Activated effector memory CD4-positive, alpha-beta T cell treated with anti-CD3 and anti-CD28 coated beads, Interleukin-2, amount 50 U/mL, for 16 hours (primary cell): Measurements from ENCODE around the gene C4BPB.

Experiments
- DNase-seq: peaks from one replicate; pipeline ENCODE4 v3.0.0-alpha.2; 2020

C4BPB gene

DNA sequence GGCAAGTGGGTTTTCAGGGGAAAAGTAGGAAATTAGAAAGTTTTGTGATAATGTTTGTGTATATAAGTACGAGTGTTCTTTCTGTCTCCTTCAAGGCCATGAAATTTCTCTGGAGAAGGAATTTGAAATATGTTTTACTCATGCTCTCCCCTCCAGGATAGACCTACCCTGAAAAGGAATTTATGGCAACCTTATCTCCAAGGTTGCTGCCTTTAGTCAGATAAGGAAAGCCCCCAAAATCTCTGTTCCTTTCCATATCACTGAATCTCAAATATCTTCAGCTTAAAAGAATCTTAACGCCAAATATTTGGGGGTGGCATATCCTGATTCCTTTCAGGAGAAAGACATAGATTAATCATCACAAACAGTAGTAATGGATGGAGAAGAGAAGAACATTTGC is 499 bp upstream of the C4BPB start:
- DNase-seq = no peak

- DNase-seq = no peak
Measured at GRCh38 chr1:207089627-207090355, 1.1 kb downstream of the C4BPB start.

DNA sequence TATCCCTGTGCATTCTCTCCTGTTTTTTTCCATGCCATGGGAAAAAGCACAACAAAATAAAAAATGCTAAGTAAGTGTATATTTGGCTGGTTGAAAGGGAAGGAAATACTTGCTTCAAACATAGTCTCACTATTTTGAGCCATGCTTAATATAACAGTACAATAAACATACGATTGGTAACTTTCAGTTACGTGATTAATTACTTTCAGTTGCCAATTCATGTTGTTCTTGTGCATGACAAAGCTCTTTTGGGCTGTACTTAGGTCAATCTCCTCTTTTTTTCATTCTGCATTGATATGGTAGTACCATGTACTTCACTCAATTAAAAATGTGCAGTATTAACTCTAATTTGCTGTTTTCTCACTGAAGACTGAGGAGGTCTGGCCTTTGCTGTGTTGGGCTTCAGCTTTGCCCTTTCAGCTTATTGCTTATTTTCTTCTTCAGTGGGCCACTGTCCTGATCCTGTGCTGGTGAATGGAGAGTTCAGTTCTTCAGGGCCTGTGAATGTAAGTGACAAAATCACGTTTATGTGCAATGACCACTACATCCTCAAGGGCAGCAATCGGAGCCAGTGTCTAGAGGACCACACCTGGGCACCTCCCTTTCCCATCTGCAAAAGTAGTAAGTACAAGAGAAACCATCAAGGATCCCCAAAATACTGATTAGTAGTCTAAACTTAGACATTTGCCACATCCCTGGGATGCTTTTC is 2.7 kb downstream of the C4BPB start:
- DNase-seq = no peak

- no peak for DNase-seq
Measured at GRCh38 chr1:207093944-207094343, 5.3 kb downstream of the C4BPB start.

DNA sequence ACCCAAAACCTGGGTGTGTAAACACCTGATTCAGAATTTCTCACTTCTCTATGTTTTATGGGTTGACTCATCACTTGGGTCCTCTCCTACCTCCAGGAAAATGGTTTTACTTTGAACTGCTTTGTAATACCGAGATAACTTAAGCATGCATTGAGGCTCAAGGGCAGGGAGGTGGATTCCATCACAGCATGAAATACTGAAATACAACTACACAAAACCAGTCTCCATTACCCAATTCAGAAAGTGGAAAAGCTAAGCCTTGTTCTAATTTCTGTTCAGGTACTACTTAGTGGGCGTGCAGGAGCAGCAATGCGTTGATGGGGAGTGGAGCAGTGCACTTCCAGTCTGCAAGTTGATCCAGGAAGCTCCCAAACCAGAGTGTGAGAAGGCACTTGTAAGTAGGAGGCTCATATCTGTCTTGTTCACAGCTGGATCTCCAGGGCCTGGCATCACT is 9.2 kb downstream of the C4BPB start:
- no peak for DNase-seq

DNA sequence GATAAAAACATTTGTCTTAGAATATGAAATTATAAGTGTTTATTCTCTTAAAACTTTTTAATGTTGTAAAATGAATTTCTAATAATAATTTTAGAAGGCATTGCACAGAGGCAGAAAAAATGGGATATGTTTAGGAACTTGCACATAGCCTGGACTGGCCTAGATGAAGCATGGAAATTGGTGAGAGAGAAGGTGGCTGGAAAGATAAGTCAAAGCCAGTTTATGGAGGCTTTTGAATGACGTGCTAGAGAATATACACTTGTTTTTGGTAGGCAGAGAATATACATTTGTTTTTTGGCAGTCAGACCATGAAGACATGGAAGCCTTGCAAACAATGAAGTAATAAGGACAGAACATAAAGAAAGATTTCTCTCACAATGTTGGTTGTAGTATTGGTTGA is 13.1 kb downstream of the C4BPB start:
- DNase-seq = no peak

DNA sequence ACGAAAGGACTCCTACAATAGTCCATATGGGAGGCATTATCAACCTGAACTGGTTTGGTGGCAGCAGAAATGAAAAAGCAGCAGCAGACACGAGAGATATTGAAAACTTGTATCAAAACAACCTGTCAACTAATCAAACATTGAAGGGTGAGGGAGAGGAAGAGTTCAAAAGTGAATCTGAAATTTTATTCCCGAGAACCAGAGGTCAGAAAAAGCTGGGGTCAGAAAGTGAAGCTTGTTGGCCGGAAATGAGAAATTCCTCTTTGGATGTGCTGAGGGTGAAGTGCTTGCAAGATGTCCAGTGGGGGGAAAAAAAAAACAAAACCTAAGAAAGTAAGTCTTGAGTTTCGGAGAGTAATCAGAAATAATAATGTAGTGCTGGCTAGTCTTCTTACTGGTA is 13.5 kb downstream of the C4BPB start:
- DNase-seq = no peak

GRCh38 chr1:207102659-207103058 is 14.0 kb downstream of the C4BPB start:
- DNase-seq = no peak

GRCh38 chr1:207103892-207104373 is 15.3 kb downstream of the C4BPB start, which contains the start of gene C4BPA:
TSS of gene C4BPA (plus strand) at chr1:207104233. CDS start at chr1:207113026, 8,793 bp downstream.
- DNase-seq = no peak

DNA sequence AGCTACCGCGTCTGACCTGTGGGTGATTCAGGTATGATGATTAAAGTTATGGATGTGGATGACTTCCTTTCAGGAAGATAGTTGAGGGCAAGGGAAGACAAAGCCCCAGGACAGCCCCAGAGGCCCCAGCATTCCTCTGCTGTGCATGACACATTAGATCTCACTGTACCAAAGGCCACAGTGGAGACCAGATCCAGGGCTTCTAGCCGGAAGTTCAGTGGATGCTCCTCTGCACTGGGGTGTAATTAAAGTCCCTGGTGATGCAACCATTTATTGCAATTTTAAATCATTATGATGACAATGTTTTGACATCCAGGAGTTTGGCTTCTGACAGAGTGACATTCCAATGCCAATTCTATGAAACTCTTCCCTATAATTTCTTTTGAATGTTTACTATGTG is 20.3 kb downstream of the C4BPB start:
- no peak for DNase-seq

- DNase-seq = no peak
Measured at GRCh38 chr1:207112616-207113296, 24.1 kb downstream of the C4BPB start.

DNA sequence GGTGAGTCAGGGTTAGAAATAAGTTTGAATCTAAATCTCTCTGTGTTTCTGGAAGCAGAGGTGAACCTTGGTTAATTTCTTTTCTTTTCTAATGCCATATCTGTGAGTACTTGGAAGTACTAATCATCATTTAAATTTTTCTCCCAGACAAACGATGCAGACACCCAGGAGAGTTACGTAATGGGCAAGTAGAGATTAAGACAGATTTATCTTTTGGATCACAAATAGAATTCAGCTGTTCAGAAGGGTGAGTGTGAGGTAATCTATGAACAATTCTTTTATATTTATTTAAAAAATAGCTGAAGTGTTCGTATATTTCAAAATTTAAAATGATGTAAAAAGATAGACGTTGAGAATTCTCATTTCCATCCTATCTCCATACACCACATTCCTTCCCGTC is 26.6 kb downstream of the C4BPB start:
- no peak for DNase-seq

DNA sequence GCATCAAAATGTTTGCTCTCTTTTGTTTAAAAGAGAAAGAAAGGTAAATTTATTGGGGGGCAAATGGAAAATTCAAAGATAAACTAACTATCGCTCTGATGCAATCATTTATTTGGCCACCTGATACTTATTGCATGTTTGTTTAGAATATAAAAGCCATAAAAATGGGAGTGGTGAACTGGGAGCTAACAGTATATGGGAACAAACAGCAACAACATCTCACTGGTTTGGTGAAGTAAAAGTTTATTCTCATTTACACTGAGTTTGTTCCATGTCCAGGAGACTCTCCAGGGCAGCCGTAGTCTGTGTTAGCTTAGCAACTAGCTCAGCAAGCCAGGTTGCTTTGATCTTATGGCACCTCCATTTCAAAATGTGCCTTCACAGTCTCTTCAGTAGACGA is 35.7 kb downstream of the C4BPB start:
- no peak for DNase-seq

DNA sequence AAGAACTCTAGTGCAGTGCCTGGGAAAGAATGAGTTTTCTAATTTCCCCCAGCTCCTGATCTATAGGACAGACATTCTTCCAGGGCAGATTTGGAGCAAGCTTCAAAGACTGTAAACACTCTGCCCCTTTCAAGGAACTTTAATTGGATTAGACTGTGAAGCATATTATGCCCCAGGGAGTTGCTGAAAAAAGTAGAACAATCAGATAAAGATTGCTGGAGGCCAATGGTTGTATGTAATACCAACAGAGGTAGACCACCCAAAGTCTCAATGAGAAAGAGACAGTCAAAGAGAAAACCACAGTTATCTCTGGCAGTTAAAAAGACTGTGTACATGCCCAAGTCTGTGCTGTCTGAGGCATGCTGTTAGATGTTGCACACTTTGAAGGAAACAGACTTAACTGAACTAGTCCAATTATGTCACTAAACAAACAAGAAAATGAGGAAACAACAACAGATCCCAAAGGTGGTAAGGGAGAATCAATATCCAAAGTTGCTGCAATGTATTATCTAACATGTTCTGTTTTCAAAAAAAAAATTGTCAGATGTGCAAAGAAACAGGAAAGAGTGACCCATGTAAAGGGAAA is 39.8 kb downstream of the C4BPB start:
- DNase-seq = no peak

GRCh38 chr1:207129053-207129452 is 40.4 kb downstream of the C4BPB start:
- no peak for DNase-seq

- DNase-seq = no peak
Measured at GRCh38 chr1:207130252-207131036, 41.8 kb downstream of the C4BPB start.

DNA sequence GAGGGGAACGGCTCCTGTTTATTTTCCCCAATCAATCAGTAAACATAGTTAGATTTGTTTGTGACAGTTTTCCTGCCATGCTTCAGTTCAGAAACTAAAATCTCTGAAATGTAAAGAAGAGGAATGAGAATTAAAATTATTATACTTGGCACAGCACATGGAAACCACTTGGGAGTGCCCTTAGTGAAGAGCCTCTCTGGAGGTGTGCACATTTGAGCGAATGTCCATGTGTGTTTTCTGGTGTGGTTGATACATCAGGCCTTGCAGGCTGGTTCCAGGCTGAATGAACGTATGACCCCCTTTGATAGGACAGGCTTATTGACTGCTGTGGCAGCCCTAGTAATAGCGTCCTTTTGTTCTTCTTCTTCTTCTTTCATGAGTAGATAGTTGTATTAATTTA is 42.5 kb downstream of the C4BPB start:
- DNase-seq = no peak

GRCh38 chr1:207134581-207134980 is 45.9 kb downstream of the C4BPB start:
- DNase-seq = no peak

GRCh38 chr1:207139616-207140015 is 51.0 kb downstream of the C4BPB start:
- no peak for DNase-seq

DNA sequence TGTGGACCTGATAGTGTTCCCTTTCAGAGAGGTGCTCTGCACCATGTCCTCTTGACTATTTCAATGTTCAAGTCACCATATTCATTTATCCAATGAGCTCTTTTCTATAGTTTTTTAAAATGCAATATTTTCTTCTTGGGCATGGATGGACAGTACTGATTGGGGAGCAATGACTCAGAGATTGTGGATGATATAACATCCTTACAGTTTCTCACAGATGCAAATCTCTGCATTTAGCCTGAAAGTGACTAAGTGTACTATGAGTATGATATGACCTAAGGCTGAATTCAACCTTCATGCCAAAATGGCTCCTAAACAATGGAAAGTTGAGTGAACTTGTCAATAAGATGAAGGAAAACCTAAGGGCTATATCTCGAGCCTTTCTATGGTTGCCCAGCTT is 51.9 kb downstream of the C4BPB start:
- no peak for DNase-seq

- no peak for DNase-seq
Measured at GRCh38 chr1:207145401-207146058, 56.9 kb downstream of the C4BPB start.
